Activated CD4-positive, alpha-beta T cell treated with anti-CD3 and anti-CD28 coated beads, Interleukin-2, Interleukin-4, amounts not matched to agents 100 ng/mL and 50 ng/mL, durations not matched to agents 16 hours and 8 hours (primary cell): ENCODE results near the gene CEACAM21.

ENCODE experiments used
- DNase-seq: peaks from one replicate; pipeline ENCODE4 v3.0.0-alpha.2; 2020; ENCODE audit warnings: low spot score

The CEACAM21 gene

DNA sequence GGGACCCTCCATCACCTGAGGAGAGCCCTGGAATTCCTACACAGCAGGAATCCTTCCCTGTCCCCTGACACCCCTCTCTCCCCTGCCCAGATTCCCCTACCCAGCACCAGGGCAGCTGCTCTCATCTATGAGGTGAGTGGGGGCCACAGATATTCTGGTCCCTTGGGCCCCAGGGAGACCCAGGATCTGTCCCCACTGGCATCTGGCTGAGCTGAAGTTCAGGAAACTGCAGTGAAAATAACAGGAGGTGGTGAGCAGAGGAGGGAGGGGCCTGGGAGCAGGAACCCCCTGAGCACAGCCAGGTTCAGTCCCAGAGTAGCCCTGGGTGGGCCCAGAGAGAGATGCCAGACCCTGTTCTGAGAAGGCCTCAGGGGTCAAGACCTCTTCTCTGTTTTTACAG, 10.1 kb downstream of the CEACAM21 start:
- no peak for DNase-seq

DNA sequence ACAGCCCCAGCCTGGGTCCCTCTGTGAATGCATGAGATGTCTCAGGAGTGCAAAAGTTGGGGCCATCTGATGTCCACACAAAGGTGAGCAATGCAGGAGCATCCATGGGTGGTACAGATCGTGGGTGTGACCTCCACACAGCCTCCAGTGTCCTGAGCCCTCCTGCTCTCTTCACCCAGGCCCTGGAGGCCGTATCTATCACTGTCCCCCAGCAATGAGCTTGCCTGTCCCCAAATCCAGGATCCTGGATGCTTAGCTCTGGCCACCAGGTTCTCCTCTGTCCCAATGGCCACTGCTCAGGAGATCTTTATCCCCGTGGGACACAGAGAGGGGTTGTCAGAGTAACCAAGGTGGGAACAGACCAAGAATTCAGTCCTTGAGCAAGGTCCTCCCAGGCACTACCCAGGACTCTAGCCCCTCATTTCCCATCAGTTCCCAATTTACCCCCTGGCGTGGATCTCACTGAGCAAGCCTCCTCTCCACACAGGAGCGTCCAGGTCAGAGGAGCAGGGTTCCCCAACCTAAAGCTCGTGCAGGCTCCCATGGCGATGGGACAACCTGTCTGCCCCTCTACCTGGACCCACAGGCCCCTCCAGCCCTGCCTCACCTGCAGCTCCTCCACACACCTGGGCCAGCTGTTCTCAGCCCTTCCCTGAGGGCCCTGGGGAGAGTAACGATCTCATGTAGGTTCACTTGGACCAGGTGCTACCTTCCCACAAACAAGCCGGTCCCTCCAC, 11.3 kb downstream of the CEACAM21 start:
- no peak for DNase-seq

DNA sequence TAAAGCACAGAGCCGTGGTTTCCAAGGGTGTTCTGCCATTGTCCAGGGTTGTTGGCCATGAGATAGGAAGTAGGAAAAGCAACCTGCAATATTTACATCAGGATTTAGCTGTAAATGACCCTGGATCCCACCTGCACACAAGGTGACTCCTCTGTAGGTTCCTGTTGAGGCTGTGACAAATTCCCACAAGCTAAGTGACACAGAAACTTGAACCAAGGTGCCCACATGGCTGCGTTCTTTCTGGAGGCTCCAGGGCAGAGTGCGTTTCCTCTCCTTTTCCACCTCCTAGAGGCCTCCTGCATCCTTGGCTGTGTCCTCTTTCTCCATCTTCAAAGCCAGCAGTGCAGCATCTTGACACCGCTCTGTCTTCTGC, 11.9 kb downstream of the CEACAM21 start:
- DNase-seq, result no peak

DNA sequence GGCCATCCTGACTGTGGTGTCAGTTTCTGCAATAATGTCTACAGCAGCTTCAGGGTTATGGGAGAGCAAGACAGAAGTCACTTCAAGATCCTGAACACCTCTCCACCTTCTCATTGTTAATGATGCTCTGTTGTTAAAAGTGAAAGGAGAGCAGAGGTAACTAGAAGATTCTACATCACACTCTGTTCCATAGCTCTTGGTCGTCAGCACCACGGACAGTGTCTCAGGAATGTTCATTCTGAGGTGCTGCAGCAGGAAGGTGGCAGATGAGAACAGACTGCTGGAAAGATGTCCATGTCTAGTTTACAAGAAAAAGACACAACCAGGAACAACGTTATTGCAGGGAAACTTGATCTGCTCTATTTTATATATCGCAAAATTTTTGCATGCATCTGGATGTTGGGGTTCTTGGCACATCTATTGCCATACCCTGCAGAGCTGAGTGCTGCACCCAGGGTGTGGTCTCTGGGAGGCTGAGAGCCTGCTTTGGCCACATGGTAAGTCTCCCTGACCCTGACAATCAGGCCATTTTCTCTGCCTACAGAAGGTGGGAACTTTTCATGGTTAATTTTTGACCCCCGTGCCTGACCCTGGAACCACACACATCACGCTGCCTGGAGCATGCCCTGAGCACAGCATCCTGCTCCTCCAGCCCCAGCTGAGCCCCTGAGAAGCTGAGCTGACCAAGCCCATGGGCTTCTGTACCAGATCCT, 12.7 kb downstream of the CEACAM21 start:
- no peak for DNase-seq

DNA sequence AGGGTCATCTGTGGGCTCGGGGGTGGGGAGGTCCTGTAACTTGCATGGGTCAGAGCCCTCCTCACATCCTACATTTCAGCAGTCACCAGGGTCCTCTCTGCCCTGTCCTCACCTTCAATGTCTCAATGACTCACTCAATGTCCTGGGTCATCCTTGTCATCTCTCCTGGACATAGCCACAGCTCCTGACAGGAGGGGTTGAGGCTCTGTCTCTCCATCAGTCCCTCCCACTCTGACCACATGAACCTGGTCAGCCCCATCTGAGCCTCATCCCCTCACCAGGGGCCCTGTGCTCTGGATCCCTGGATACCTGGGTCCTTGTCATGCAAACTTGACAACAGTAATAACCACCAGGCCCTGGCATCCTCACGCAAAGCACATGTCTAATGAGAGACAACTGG, 13.4 kb downstream of the CEACAM21 start:
- no peak for DNase-seq

DNA sequence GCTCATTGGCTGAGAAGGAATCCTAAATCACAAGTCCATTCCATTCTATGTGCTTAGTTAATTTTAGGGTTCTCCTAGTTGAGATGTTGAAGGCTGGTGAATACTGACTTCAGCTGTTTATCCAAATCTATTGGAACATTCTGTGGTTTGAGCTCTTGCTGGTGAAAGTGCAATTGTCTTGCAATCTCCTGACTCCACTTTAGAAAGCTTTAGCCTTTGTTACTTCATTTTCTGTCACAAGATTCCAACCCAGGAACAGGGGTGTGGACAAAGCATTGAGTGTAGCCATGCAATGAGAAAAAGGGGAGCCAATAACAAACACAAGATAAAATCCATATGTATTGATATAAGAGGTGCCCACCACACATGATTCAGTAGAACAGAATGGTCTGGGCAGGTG, 15.0 kb downstream of the CEACAM21 start:
- DNase-seq, result no peak

- no peak for DNase-seq
Measured at GRCh38 chr19:41591951-41592562, 16.1 kb downstream of the CEACAM21 start.

GRCh38 chr19:41595258-41595889, 19.4 kb downstream of the CEACAM21 start:
- peak; percentile 84 for DNase-seq

DNA sequence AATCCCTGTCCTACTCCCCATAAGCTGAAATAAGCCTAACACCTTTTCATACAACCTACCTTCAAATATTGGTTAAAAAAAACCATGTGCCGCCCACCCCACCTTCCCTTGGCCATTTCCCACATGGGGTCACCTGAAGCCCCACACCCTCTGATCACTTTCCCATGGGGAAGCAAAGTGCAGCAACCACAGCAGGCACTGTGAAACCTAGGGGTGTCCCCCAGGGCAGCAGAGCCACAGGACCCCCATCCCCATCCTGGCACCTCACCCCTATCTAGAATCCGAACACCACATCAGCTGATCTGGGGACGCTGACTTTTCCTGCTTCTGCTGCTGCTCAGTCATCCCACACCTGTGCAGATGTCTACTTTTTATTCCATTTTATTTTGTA, 19.9 kb downstream of the CEACAM21 start:
- DNase-seq, result no peak

GRCh38 chr19:41597600-41598041, 21.7 kb downstream of the CEACAM21 start:
- DNase-seq, result peak; percentile 81

DNA sequence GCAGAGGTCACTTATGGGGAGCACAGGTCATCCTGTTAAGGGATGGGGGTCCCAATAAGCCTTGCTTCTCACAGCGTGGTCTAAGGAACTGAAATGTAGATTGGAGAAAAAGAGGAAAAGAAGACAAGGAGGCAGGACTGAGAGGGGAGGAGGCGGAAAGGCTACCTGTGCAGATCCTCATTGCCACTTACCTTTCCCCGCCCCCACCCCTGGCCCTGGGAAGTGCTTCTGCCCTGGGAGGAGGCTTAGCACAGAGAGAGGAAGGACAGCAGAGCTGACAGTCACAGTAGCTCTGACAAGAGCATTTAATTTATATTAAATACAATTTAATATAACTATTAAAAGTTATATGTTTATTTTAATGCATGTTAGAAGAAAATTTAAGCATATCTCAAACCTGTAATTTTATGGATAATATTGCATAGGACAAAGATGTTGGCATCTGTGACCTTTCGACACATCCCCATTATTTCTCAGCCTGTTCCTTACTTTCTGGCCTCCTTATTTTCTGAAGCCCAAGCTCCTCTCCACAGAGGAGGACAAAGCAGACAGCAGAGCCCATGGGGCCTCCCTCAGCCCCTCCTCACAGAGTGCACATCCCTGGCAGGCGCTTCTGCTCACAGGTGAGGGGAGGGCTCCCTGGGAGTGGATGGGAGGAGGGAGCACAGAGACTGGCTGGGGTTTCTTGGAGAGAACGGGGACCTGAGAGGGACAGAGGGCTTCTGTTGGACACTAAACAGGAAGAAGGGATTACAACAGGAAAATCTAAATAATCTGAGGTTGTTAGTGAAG, 23.4 kb downstream of the CEACAM21 start:
- no peak for DNase-seq

- DNase-seq, result no peak
Measured at GRCh38 chr19:41601771-41602170, 25.8 kb downstream of the CEACAM21 start.

- no peak for DNase-seq
Measured at GRCh38 chr19:41604831-41605230, 28.9 kb downstream of the CEACAM21 start.

- no peak for DNase-seq
Measured at GRCh38 chr19:41606215-41606837, 30.4 kb downstream of the CEACAM21 start.

DNA sequence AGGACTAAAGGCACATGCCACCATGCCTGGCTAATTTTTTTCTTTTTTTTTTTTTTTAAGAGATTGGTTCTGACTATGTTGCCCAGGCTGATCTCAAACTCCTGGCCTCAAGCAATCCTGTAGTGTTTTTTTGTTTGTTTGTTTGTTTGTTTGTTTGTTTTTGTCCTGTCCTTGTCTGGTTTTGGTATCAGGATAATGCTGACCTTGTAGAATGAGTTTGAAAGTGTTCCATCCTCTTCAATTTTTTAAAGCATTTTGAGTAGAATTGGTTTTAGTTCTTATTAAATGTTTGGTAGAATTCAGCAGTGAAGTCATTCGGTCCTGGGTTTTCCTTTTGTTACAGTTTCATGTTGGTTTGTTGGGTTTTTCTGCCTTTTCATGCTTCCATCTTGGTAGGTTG, 31.7 kb downstream of the CEACAM21 start:
- no peak for DNase-seq

- DNase-seq, result no peak
Measured at GRCh38 chr19:41610789-41611188, 34.8 kb downstream of the CEACAM21 start.

- DNase-seq, result no peak
Measured at GRCh38 chr19:41612483-41612882, 36.5 kb downstream of the CEACAM21 start.

DNA sequence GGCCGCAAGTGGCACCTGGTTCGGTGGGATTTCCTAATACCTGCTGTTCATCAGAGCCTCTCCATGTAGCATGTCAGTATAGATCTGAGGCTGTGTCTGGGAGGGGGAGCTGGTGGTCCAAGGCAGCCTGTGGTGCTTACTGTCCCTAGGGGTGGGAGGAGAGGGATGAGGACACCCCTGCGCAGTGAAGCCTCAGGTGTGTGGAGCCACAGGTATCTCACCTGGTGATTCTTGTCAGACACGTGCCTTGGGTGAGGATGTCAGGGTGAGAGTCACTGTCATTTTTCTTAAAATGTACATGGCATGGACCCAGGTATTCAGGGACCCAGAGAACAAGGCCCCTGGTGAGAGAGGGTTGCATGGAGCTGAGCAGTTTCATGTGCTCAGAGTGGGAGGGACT, 39.2 kb downstream of the CEACAM21 start:
- no peak for DNase-seq

GRCh38 chr19:41616792-41617621, 41.0 kb downstream of the CEACAM21 start:
- DNase-seq, result no peak

DNA sequence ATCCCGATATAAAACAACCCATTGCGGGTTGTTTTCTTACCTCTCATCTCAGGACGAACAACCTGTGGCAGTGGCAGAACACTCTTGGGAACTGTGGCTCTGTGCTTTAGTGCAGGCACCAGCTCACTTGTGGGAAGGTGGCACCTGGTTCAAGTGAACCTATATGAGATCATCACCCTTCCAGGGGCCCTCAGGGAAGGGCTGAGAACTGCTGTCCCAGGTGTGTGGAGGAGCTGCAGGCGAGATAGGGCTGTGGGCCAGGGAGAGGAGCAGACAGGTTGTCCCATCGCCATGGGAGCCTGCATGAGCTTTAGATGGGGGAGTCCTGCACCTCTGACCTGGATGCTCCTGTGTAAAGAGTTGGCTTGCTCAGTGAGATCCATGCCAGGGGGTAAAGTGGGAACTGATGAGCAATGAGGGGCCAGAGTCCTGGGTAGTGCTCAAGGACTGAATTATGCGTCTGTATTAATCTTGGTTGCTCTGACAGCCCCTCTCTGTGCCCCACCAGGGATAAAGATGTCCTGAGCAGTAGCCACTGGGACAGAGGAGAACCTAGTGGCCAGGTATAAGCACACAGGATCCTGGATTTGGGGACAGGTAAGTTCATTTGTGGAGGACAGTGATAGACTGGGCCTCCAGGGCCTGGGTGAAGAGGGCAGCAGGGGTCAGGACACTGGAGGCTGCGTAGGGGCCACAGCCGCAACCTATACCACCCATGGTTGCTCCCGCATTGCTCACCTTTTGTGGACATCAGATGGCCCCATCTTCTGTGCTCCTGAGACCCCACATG, 42.2 kb downstream of the CEACAM21 start:
- DNase-seq, result no peak
